22Rv1 (cell line): ENCODE data around the gene NUP153.

Experiments
- H3K27ac ChIP-seq: fragments of 450-650 bp; 2 replicates; pipeline ENCODE4 v1.5.1; 2017
- CTCF ChIP-seq: fragments of 450-650 bp; IDR thresholded peaks from 2 replicates; pipeline ENCODE4 v1.5.1; 2017; ENCODE audit warnings: mild to moderate bottlenecking
- ZFX ChIP-seq: fragments of 450-650 bp; IDR thresholded peaks from 2 replicates; pipeline ENCODE4 v1.6.1; 2017; ENCODE audit warnings: antibody characterized with exemption, borderline replicate concordance

The NUP153 gene

DNA sequence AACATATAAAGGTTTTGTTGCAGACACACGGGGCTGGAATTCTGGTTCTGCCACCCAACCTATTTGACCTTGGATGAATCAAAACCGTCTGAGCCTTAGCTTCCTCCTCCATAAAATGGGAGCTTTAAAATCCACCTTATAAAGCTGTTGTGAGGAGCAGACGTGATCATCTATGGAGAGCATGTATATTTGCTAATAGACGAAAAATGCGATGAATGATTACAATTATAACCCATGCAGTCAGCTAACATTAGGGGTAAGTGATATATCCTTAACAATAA is 586 bp upstream of the NUP153 start:
- TF ChIP-seq ZFX (no peak), CTCF (no peak)
- peak overlapping the region; percentile 98 for H3K27ac ChIP-seq

DNA sequence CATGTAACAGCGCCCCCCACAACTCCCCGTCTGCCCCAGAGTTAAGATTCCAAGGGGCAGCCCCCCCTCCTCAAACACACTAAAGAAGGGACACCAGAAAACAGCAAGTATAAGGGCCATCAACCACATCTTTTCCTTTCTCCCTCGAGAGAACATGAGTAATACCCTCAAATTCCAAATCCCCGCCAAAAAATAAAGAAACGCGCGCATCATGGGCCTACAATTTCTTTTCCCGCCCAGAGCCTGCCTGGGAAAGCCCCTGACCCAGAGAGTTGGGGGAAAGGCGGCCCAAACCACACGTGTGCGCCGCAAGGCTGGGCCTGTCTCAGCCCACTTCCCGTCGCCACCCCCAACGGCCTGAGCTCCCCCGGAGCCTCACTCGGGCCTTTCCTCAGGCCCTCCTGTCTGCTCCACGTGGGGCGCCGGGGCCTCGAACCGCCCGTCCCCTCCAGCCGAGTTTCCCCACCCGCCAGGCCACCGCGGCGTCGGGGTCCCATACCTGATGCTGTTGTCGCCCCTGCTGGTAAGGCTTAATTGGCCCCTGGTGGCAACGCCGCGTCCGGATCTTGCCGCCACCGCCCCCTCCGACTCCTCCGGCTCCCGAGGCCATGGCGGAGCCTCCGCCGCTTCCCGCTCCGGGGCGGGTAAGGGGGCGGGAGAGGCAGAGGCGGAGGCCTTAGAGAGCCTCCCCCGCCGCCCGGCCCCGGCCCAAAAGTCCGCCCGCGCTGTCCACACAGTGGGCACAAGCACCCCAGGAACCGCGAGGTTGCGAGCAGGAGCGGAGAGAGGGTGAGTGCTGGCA is 746 bp downstream of the NUP153 start:
- peak overlapping the region; percentile 98 for H3K27ac ChIP-seq
- TF ChIP-seq ZFX, result no peak
- TF ChIP-seq CTCF, result peak; percentile 12

DNA sequence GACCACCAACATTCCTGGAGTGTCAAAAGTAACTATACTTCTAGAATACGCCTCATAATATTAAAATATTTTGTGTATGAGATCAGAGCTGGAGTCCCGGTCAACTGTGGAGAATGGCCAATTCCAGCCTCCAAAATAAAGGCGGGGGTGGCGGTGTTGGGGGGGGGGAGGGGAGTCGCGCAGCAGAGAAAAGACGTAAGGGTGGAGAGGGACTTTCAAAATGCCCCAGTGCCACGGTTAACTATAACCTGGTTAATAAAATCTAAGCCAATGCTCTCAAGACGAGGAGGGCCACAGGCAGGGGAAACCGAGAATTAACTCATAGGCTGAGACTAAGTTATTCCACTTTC is 1.3 kb downstream of the NUP153 start:
- peak overlapping the region; percentile 98 for H3K27ac ChIP-seq
- TF ChIP-seq CTCF (no peak), ZFX (no peak)

GRCh38 chr6:17703256-17703694 is 3.5 kb downstream of the NUP153 start:
- TF ChIP-seq CTCF (no peak), ZFX (no peak)
- peak overlapping the region; percentile 33; the same call in 1 of the 2 replicates for H3K27ac ChIP-seq

- H3K27ac ChIP-seq, result peak overlapping the region; percentile 43; the same call in 1 of the 2 replicates
- TF ChIP-seq CTCF, result no peak
- TF ChIP-seq ZFX, result no peak
Observed at GRCh38 chr6:17700421-17701416, 6.0 kb downstream of the NUP153 start.

GRCh38 chr6:17691925-17692538 is 14.7 kb downstream of the NUP153 start:
- no peak overlapping the region for H3K27ac ChIP-seq
- TF ChIP-seq CTCF, result no peak
- no peak for TF ChIP-seq ZFX
